NCI-H748 treated with DMSO at 0.1 percent for 48 hours (cell line): ENCODE measurements around the gene KIF5C.

Experiments
- DNase-seq: peaks from one replicate; lab custom pipeline; 2025; lab: John Stamatoyannopoulos, UW

Gene KIF5C

GRCh38 chr2:149044500-149044899, 169.5 kb downstream of the KIF5C start:
- no peak for DNase-seq

DNA sequence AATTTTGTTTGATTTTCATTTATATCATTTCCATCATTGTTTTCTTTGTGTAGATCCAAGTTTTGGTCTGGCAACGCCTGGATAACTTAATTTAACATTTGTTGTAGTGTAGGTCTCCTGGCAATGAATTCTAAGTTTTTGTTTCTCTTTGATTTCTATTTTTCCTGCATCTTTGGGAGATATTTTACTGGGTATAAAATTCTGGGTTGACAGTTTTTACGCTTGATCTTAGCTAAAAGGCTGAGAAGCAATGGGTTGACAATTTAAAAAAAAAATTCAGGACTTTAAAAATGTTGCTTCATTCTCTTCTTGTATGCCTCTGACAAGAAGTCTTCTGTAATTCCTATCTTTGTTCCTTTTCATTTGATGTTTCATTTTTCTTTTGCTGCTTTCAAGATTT, 172.1 kb downstream of the KIF5C start:
- DNase-seq, result no peak

GRCh38 chr2:149049142-149049541, 174.1 kb downstream of the KIF5C start:
- DNase-seq, result no peak

GRCh38 chr2:149050188-149050587, 175.2 kb downstream of the KIF5C start:
- DNase-seq, result no peak

GRCh38 chr2:149055751-149056150, 180.7 kb downstream of the KIF5C start:
- DNase-seq, result no peak

- no peak for DNase-seq
Observed at GRCh38 chr2:149056541-149057255, 181.7 kb downstream of the KIF5C start.

DNA sequence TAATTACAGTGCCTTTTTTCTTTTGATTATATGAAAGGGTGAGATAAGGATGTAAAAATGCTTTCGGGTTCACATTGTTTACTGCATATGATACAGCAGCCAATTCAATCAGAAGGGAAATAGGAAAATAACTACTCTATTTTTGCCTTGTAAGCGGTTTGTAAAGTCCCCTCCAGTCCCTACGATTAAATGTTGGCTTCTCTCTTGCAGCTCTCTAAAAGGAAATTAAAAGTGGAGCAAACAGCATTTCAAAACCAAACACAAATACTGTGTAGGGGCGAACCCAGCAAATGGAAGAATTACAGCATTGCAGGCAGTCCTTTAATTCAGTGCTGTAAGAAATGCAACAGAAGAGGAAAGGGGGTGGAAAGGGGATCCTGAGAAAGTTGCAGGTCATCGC, 182.4 kb downstream of the KIF5C start:
- DNase-seq, result no peak

DNA sequence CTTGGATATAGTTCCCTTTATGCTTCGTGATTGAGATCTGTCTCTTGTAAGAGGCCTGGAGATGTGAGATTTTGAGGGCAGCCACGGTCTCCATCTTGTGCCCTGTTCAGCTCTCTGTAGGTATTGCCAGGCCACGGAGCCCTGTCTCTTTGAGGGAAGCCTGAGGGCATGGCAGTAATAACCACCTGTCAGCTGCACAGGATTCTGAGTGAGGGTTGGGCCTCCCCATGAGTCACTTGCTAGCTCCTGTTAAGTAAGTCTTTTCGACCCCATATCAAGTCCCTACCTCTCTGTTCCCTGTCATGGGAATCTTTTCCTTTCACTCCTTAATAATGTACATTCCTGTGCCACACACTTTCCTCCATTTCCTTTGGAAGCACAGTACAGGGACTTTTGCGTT, 183.9 kb downstream of the KIF5C start:
- no peak for DNase-seq

GRCh38 chr2:149059822-149060221, 184.8 kb downstream of the KIF5C start:
- no peak for DNase-seq

DNA sequence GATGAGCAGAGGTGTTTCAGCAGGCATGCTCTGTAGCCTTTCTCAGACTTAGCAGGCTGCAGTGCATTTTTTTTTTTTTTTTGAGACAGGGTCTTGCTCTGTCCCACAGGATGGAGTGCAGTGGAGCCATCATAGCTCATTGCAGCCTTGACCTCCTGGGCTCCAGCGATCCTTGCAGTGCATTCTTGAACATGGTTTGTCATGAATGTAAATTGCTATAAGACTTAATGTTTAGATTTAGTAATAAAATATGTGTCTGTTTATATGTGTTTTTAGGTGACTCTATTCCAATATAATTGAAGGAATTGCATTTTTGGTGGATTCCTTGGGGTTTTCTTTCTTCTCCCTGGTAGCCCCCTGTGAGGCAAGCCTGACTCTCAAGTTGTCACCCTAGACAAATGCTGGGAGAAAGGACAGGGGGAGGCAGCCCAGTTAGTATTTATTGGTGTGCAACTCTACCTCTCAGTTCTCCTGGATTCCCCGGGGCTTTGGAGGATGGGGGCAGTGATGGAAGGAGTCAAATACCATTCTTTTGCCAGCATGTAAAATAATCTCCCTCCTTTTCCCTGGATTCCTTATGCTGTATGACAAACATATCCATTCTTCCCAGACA, 186.2 kb downstream of the KIF5C start:
- DNase-seq, result no peak

DNA sequence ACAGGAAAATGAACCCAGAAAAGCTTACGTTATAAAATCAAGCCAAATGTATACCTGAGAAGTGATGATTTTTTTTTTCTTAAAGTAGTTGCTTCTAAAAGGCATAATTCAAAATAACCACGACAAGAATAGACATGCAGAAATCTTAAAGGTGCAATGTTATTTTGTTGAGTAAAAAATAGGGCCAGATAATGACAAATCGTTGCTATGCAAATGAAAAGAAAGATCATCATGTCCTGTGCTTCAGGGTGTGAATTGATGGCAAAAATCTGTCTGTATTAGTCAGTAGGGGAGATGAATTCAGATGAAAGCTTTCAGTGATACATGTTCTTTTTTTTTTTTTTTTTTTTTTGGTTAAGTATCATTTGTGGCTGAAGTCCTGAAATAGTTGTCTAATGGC, 187.5 kb downstream of the KIF5C start:
- DNase-seq, result no peak

GRCh38 chr2:149063177-149063576, 188.2 kb downstream of the KIF5C start:
- DNase-seq, result no peak

- peak; percentile 17 for DNase-seq
Observed at GRCh38 chr2:149064365-149064841, 189.4 kb downstream of the KIF5C start.

GRCh38 chr2:149064856-149065630, 190.0 kb downstream of the KIF5C start:
- DNase-seq, result no peak

- DNase-seq, result no peak
Observed at GRCh38 chr2:149068225-149068995, 193.4 kb downstream of the KIF5C start.

- DNase-seq, result no peak
Observed at GRCh38 chr2:149068996-149069888, 194.2 kb downstream of the KIF5C start.

DNA sequence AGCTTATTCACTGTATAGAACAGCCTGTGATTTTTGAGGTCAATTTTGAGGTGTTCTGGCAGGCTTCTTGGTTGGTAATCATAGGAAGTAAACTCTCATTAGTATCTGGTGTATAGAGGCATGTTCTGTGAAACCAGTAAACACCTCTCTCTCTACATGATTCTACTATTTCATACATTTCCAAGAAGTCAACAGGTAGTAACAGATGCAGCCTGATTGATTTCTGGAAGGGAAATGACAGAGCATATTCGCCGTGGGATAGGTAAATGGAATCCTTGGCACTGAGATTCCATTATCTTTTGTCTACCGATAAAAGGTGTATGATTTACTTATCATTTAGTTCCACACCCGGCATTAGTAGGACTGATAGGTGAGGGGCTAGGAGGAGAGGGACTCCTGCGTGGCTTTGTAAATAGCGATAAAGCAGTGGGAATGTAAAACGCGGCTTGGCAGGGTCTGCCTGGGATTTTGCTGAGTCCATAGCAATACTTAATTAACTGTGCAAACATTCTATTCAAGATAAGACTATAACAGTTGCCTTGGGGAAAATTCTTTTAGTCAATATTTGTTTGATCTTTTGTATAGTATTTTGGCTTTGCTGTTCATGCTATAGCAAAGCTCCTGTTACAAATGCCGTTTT, 195.8 kb downstream of the KIF5C start:
- peak; percentile 60 for DNase-seq

DNA sequence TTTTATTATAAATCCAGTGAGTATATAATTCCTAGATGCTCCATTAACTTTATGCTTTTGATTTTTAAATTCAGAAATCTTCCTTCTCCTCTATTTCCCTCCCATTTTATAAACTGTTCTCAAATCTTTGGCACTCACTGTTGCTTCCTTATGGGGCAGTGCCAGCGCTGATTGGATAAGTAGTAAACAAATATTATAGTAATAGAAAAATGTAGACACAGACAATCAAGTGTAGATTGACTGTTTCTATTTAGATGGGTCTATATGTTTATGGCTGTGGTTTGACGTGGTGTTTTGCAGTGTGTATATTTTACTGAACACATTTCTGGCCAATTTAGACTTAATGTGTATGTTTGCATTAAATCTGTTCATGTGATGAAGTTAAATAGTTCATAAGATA, 200.1 kb downstream of the KIF5C start:
- DNase-seq, result no peak

- DNase-seq, result no peak
Observed at GRCh38 chr2:149075853-149076252, 200.8 kb downstream of the KIF5C start.
